ENCODE data around the gene HMOX1. TPM values are rescaled to one million over a fixed set of nuclear protein-coding genes. Genes with fewer than 3 reads are reported as not detected.
A peak's percentile ranks its signal among the peaks of the same experiment; 100 is the strongest.

Gene HMOX1
- total RNA-seq, 1 donor from 2014 or later, result 2.0 TPM

GRCh38 chr22:35407362-35407761 is 26.5 kb downstream of the HMOX1 start:
- Mint-ChIP-seq H3K27me3 (ENCODE audit: insufficient read depth) (no peaks in the 10 kb centered on the region), H3K4me3 (no peak overlapping the region), H3K36me3 (ENCODE audit: low read depth) (peaks cover 54% of the 10 kb centered on the region), H3K27ac (peak overlapping the region; percentile 51), H3K4me1 (ENCODE audit: low read depth) (peaks cover 38% of the 10 kb centered on the region), H3K9me3 (no peaks in the 10 kb centered on the region)
- DNase-seq (ENCODE audit: low spot score), result no peak
- intact Hi-C loops (cut with micrococcal nuclease), result no loop called here

- Mint-ChIP-seq H3K4me1 (ENCODE audit: low read depth) (peaks cover 18% of the 10 kb centered on the region), H3K4me3 (no peak overlapping the region), H3K27ac (peak overlapping the region; percentile 40), H3K36me3 (ENCODE audit: low read depth) (peaks cover 56% of the 10 kb centered on the region), H3K9me3 (no peaks in the 10 kb centered on the region), H3K27me3 (ENCODE audit: insufficient read depth) (no peaks in the 10 kb centered on the region)
- DNase-seq (ENCODE audit: low spot score), result no peak
- intact Hi-C loops (cut with micrococcal nuclease), result no loop called here
Measured at GRCh38 chr22:35409783-35410662, 29.1 kb downstream of the HMOX1 start.

- Mint-ChIP-seq H3K27me3 (ENCODE audit: insufficient read depth) (no peaks in the 10 kb centered on the region), H3K27ac (no peak overlapping the region)
Measured at GRCh38 chr22:35410663-35411034, 29.8 kb downstream of the HMOX1 start.

GRCh38 chr22:35411102-35411501 is 30.2 kb downstream of the HMOX1 start:
- no peak for DNase-seq (ENCODE audit: low spot score)
- H3K4me3 Mint-ChIP-seq, result no peak overlapping the region
- H3K4me1 Mint-ChIP-seq (ENCODE audit: low read depth), result peaks cover 18% of the 10 kb centered on the region
- H3K27ac Mint-ChIP-seq, result peak overlapping the region; percentile 24
- H3K27me3 Mint-ChIP-seq (ENCODE audit: insufficient read depth), result no peaks in the 10 kb centered on the region
- peaks cover 63% of the 10 kb centered on the region for H3K36me3 Mint-ChIP-seq (ENCODE audit: low read depth)
- intact Hi-C loops (cut with micrococcal nuclease), result no loop called here
- H3K9me3 Mint-ChIP-seq, result no peaks in the 10 kb centered on the region

More at GRCh38 chr22:35410663-35411034, 29.8 kb downstream of the HMOX1 start:
- Mint-ChIP-seq H3K36me3 (ENCODE audit: low read depth) (peaks cover 62% of the 10 kb centered on the region), H3K9me3 (no peaks in the 10 kb centered on the region), H3K4me3 (no peak overlapping the region), H3K4me1 (ENCODE audit: low read depth) (peaks cover 18% of the 10 kb centered on the region)
- no peak for DNase-seq (ENCODE audit: low spot score)
- intact Hi-C loops (cut with micrococcal nuclease), result no loop called here

GRCh38 chr22:35413624-35414023 is 32.7 kb downstream of the HMOX1 start:
- Mint-ChIP-seq H3K36me3 (ENCODE audit: low read depth) (peaks cover 52% of the 10 kb centered on the region), H3K4me3 (no peak overlapping the region), H3K27ac (no peak overlapping the region), H3K4me1 (ENCODE audit: low read depth) (peaks cover 9% of the 10 kb centered on the region), H3K9me3 (no peaks in the 10 kb centered on the region), H3K27me3 (ENCODE audit: insufficient read depth) (no peaks in the 10 kb centered on the region)
- DNase-seq (ENCODE audit: low spot score), result no peak
- intact Hi-C loops (cut with micrococcal nuclease), result no loop called here

GRCh38 chr22:35417606-35418005 is 36.7 kb downstream of the HMOX1 start:
- H3K4me1 Mint-ChIP-seq (ENCODE audit: low read depth), result no peaks in the 10 kb centered on the region
- H3K9me3 Mint-ChIP-seq, result no peaks in the 10 kb centered on the region
- H3K27me3 Mint-ChIP-seq (ENCODE audit: insufficient read depth), result no peaks in the 10 kb centered on the region
- H3K4me3 Mint-ChIP-seq, result no peak overlapping the region
- H3K36me3 Mint-ChIP-seq (ENCODE audit: low read depth), result peaks cover 44% of the 10 kb centered on the region
- H3K27ac Mint-ChIP-seq, result no peak overlapping the region
- no peak for DNase-seq (ENCODE audit: low spot score)
- intact Hi-C loops (cut with micrococcal nuclease), result no loop called here

- Mint-ChIP-seq H3K4me3 (no peak overlapping the region), H3K4me1 (ENCODE audit: low read depth) (no peaks in the 10 kb centered on the region), H3K36me3 (ENCODE audit: low read depth) (peaks cover 47% of the 10 kb centered on the region), H3K27me3 (ENCODE audit: insufficient read depth) (no peaks in the 10 kb centered on the region), H3K27ac (no peak overlapping the region), H3K9me3 (no peaks in the 10 kb centered on the region)
- DNase-seq (ENCODE audit: low spot score), result no peak
- intact Hi-C loops (cut with micrococcal nuclease), result no loop called here
Measured at GRCh38 chr22:35418088-35418487, 37.2 kb downstream of the HMOX1 start.

GRCh38 chr22:35418731-35419130 is 37.8 kb downstream of the HMOX1 start:
- Mint-ChIP-seq H3K27me3 (ENCODE audit: insufficient read depth) (no peaks in the 10 kb centered on the region), H3K9me3 (no peaks in the 10 kb centered on the region), H3K36me3 (ENCODE audit: low read depth) (peaks cover 47% of the 10 kb centered on the region), H3K4me1 (ENCODE audit: low read depth) (no peaks in the 10 kb centered on the region), H3K27ac (no peak overlapping the region), H3K4me3 (no peak overlapping the region)
- DNase-seq (ENCODE audit: low spot score), result no peak
- intact Hi-C loops (cut with micrococcal nuclease), result no loop called here

- Mint-ChIP-seq H3K4me1 (ENCODE audit: low read depth) (no peaks in the 10 kb centered on the region), H3K27ac (no peak overlapping the region), H3K27me3 (ENCODE audit: insufficient read depth) (no peaks in the 10 kb centered on the region), H3K4me3 (no peak overlapping the region), H3K36me3 (ENCODE audit: low read depth) (peaks cover 52% of the 10 kb centered on the region), H3K9me3 (no peaks in the 10 kb centered on the region)
- intact Hi-C loops (cut with micrococcal nuclease), result no loop called here
- DNase-seq (ENCODE audit: low spot score), result no peak
Measured at GRCh38 chr22:35419756-35420155, 38.9 kb downstream of the HMOX1 start.

- Mint-ChIP-seq H3K9me3 (no peaks in the 10 kb centered on the region), H3K36me3 (ENCODE audit: low read depth) (peaks cover 48% of the 10 kb centered on the region), H3K4me3 (no peak overlapping the region), H3K27ac (no peak overlapping the region), H3K4me1 (ENCODE audit: low read depth) (no peaks in the 10 kb centered on the region), H3K27me3 (ENCODE audit: insufficient read depth) (no peaks in the 10 kb centered on the region)
- intact Hi-C loops (cut with micrococcal nuclease), result no loop called here
- DNase-seq (ENCODE audit: low spot score), result no peak
Measured at GRCh38 chr22:35421121-35421520, 40.2 kb downstream of the HMOX1 start.

GRCh38 chr22:35422145-35422544 is 41.2 kb downstream of the HMOX1 start:
- Mint-ChIP-seq H3K9me3 (no peaks in the 10 kb centered on the region), H3K36me3 (ENCODE audit: low read depth) (peaks cover 44% of the 10 kb centered on the region), H3K27ac (no peak overlapping the region), H3K4me3 (no peak overlapping the region), H3K27me3 (ENCODE audit: insufficient read depth) (no peaks in the 10 kb centered on the region), H3K4me1 (ENCODE audit: low read depth) (no peaks in the 10 kb centered on the region)
- no peak for DNase-seq (ENCODE audit: low spot score)
- intact Hi-C loops (cut with micrococcal nuclease), result no loop called here

GRCh38 chr22:35422936-35423335 is 42.0 kb downstream of the HMOX1 start:
- DNase-seq (ENCODE audit: low spot score), result no peak
- Mint-ChIP-seq H3K4me1 (ENCODE audit: low read depth) (no peaks in the 10 kb centered on the region), H3K36me3 (ENCODE audit: low read depth) (peaks cover 42% of the 10 kb centered on the region), H3K27ac (no peak overlapping the region), H3K27me3 (ENCODE audit: insufficient read depth) (no peaks in the 10 kb centered on the region), H3K9me3 (no peaks in the 10 kb centered on the region), H3K4me3 (no peak overlapping the region)
- intact Hi-C loops (cut with micrococcal nuclease), result no loop called here

- peak overlapping the region; percentile 52 for H3K27ac Mint-ChIP-seq
- H3K36me3 Mint-ChIP-seq (ENCODE audit: low read depth), result peaks cover 38% of the 10 kb centered on the region
- no peaks in the 10 kb centered on the region for H3K27me3 Mint-ChIP-seq (ENCODE audit: insufficient read depth)
Measured at GRCh38 chr22:35424081-35424480, 43.2 kb downstream of the HMOX1 start.

More at GRCh38 chr22:35424081-35424480, 43.2 kb downstream of the HMOX1 start:
- H3K4me3 Mint-ChIP-seq, result no peak overlapping the region
- intact Hi-C loops (cut with micrococcal nuclease), result no loop called here
- no peak for DNase-seq (ENCODE audit: low spot score)
- no peaks in the 10 kb centered on the region for H3K4me1 Mint-ChIP-seq (ENCODE audit: low read depth)
- no peaks in the 10 kb centered on the region for H3K9me3 Mint-ChIP-seq
